Neural cell (in vitro differentiated cells): ENCODE data around the gene ZNF831.

Experiments used
- CTCF ChIP-seq: fragments of 450-650 bp; IDR thresholded peaks from 2 replicates; pipeline ENCODE4 v1.5.1; 2014; ENCODE audit warnings: antibody characterized with exemption, mild to moderate bottlenecking, moderate library complexity; ENCODE audit not compliant: poor library complexity, severe bottlenecking
- EP300 ChIP-seq: fragments of 450-650 bp; conservative IDR thresholded peaks from 2 replicates; pipeline ENCODE4 v1.6.1; 2014; ENCODE audit warnings: antibody characterized with exemption, mild to moderate bottlenecking, moderate library complexity; ENCODE audit not compliant: poor library complexity, severe bottlenecking
- EZH2 ChIP-seq: fragments of 200-600, 300-800 bp; shearing (Covaris generic), sonication (generic); IDR thresholded peaks from 2 replicates; pipeline ENCODE4 v1.6.1; 2014; ENCODE audit warnings: antibody characterized with exemption, low read length, borderline replicate concordance, mild to moderate bottlenecking; ENCODE audit not compliant: insufficient read depth, poor library complexity, severe bottlenecking
- MXI1 ChIP-seq: fragments of 450-650 bp; conservative IDR thresholded peaks from 2 replicates; pipeline ENCODE4 v1.6.1; 2014; ENCODE audit warnings: antibody characterized with exemption, mild to moderate bottlenecking; ENCODE audit not compliant: poor library complexity, severe bottlenecking
- POLR2AphosphoS5 ChIP-seq: IDR thresholded peaks from 2 replicates; pipeline ENCODE4 v1.6.1; 2012
- RAD21 ChIP-seq: fragments of 450-650 bp; conservative IDR thresholded peaks from 2 replicates; pipeline ENCODE4 v1.6.1; 2014; ENCODE audit warnings: antibody characterized with exemption, mild to moderate bottlenecking, moderate library complexity
- REST ChIP-seq: IDR thresholded peaks from 2 replicates; pipeline ENCODE4 v1.6.1; 2012; ENCODE audit warnings: borderline replicate concordance
- SMC3 ChIP-seq: fragments of 450-650 bp; conservative IDR thresholded peaks from 2 replicates; pipeline ENCODE4 v1.6.1; 2014; ENCODE audit warnings: antibody characterized with exemption, mild to moderate bottlenecking, moderate library complexity; ENCODE audit not compliant: poor library complexity
- TAF1 ChIP-seq: IDR thresholded peaks from 2 replicates; pipeline ENCODE4 v1.6.1; 2012; ENCODE audit warnings: low read depth

GRCh38 chr20:59250293-59250692 lies 86.7 kb downstream of the ZNF831 start:
- no peak for TF ChIP-seq RAD21
- TF ChIP-seq EZH2, result no peak
- TF ChIP-seq CTCF, result no peak
- no peak for TF ChIP-seq REST
- TF ChIP-seq SMC3, result no peak
- no peak for TF ChIP-seq POLR2AphosphoS5
- no peak for TF ChIP-seq MXI1
- TF ChIP-seq EP300, result no peak
- no peak for TF ChIP-seq TAF1
